H9 (cell line): ENCODE results near the gene ACAP1. TPM values are rescaled to one million over a fixed set of nuclear protein-coding genes. Genes with fewer than 3 reads are reported as not detected.
A peak's percentile ranks its signal among the peaks of the same experiment; 100 is the strongest.

Source experiments
- DNase-seq: peaks from one replicate; pipeline ENCODE4 v3.0.0-alpha.2; 2017
- H2AFZ ChIP-seq: one replicate; pipeline ENCODE4 v1.6.1; 2013; ENCODE audit warnings: mild to moderate bottlenecking, low read length, control low read depth, moderate library complexity
- H2AK5ac ChIP-seq: 2 replicates; pipeline ENCODE4 v1.6.1; 2013; ENCODE audit warnings: low read length, control low read depth, mixed read lengths; ENCODE audit not compliant: insufficient read length
- H2BK120ac ChIP-seq: one replicate; pipeline ENCODE4 v1.6.1; 2013; ENCODE audit warnings: low read depth, mild to moderate bottlenecking, low read length, control low read depth, inconsistent platforms; ENCODE audit not compliant: poor library complexity, severe bottlenecking
- H2BK12ac ChIP-seq: 2 replicates; pipeline ENCODE4 v1.6.1; 2013; ENCODE audit warnings: low read length, control low read depth, mixed read lengths, low read depth; ENCODE audit not compliant: insufficient read length
- H2BK15ac ChIP-seq: 2 replicates; pipeline ENCODE4 v1.6.1; 2013; ENCODE audit warnings: low read depth, low read length, control low read depth
- H2BK20ac ChIP-seq: one replicate; pipeline ENCODE4 v1.6.1; 2013; ENCODE audit warnings: low read depth, mild to moderate bottlenecking, low read length, control low read depth, inconsistent platforms; ENCODE audit not compliant: poor library complexity, severe bottlenecking
- H2BK5ac ChIP-seq: 2 replicates; pipeline ENCODE4 v1.6.1; 2013; ENCODE audit warnings: low read length, control low read depth, mixed read lengths; ENCODE audit not compliant: insufficient read length
- H3K14ac ChIP-seq: 2 replicates; pipeline ENCODE4 v1.6.1; 2013; ENCODE audit warnings: low read length, control low read depth; ENCODE audit not compliant: insufficient read depth
- H3K18ac ChIP-seq: 2 replicates; pipeline ENCODE4 v1.6.1; 2013; ENCODE audit warnings: low read depth, mild to moderate bottlenecking, mixed read lengths, low read length, control low read depth; ENCODE audit not compliant: insufficient read length
- H3K23ac ChIP-seq: 2 replicates; pipeline ENCODE4 v1.6.1; 2013; ENCODE audit warnings: low read length, control low read depth, mixed read lengths, low read depth; ENCODE audit not compliant: insufficient read length
- H3K23me2 ChIP-seq: 2 replicates; pipeline ENCODE4 v1.6.1; 2013; ENCODE audit warnings: low read depth, mild to moderate bottlenecking, mixed read lengths, low read length, control low read depth; ENCODE audit not compliant: insufficient read length, poor library complexity, severe bottlenecking
- H3K27ac ChIP-seq: 2 replicates; pipeline ENCODE4 v1.5.1; 2013; ENCODE audit warnings: low read length, control low read depth, mixed read lengths, low read depth; ENCODE audit not compliant: insufficient read length
- H3K27me3 ChIP-seq: 2 replicates; pipeline ENCODE4 v1.6.1; 2013; ENCODE audit warnings: low read length, control low read depth, inconsistent platforms; ENCODE audit not compliant: insufficient read depth
- H3K4ac ChIP-seq: 2 replicates; pipeline ENCODE4 v1.6.1; 2013; ENCODE audit warnings: low read depth, mild to moderate bottlenecking, control low read depth, inconsistent platforms, low read length, moderate library complexity
- H3K4me1 ChIP-seq: 2 replicates; pipeline ENCODE4 v1.6.1; 2013; ENCODE audit warnings: low read length, control low read depth, inconsistent platforms; ENCODE audit not compliant: insufficient read depth
- H3K4me2 ChIP-seq: 2 replicates; pipeline ENCODE4 v1.6.1; 2013; ENCODE audit warnings: low read length, control low read depth, mixed read lengths; ENCODE audit not compliant: insufficient read length, insufficient read depth
- H3K56ac ChIP-seq: 2 replicates; pipeline ENCODE4 v1.6.1; 2013; ENCODE audit warnings: low read depth, mild to moderate bottlenecking, mixed read lengths, low read length, control low read depth; ENCODE audit not compliant: insufficient read length
- H3K79me1 ChIP-seq: 2 replicates; pipeline ENCODE4 v1.6.1; 2013; ENCODE audit warnings: low read depth, mild to moderate bottlenecking, moderate library complexity, low read length, control low read depth, inconsistent platforms; ENCODE audit not compliant: insufficient read depth, poor library complexity, severe bottlenecking
- H3K79me2 ChIP-seq: 2 replicates; pipeline ENCODE4 v1.6.1; 2013; ENCODE audit warnings: low read length, control low read depth, inconsistent platforms; ENCODE audit not compliant: insufficient read depth
- H3K9ac ChIP-seq: 2 replicates; pipeline ENCODE4 v1.6.1; 2013; ENCODE audit warnings: low read length, control low read depth, mixed read lengths; ENCODE audit not compliant: insufficient read length; ENCODE audit errors: extremely low read depth
- H3K9me3 ChIP-seq: one replicate; pipeline ENCODE4 v1.6.1; 2013; ENCODE audit warnings: low read depth, low read length, inconsistent platforms; ENCODE audit not compliant: control insufficient read depth
- H3T11ph ChIP-seq: one replicate; pipeline ENCODE4 v1.6.1; 2013; ENCODE audit warnings: mild to moderate bottlenecking, low read length, control low read depth, inconsistent platforms
- H4K20me1 ChIP-seq: one replicate; pipeline ENCODE4 v1.6.1; 2013; ENCODE audit not compliant: control insufficient read depth, insufficient read length, insufficient read depth
- H4K5ac ChIP-seq: 2 replicates; pipeline ENCODE4 v1.6.1; 2013; ENCODE audit warnings: low read depth, mild to moderate bottlenecking, mixed read lengths, low read length, control low read depth; ENCODE audit not compliant: insufficient read length
- H4K8ac ChIP-seq: replicated peaks from 2 replicates; pipeline ENCODE4 v1.6.1; 2013; ENCODE audit warnings: low read length, control low read depth, mixed read lengths, low read depth; ENCODE audit not compliant: insufficient read length
- H4K91ac ChIP-seq: 2 replicates; pipeline ENCODE4 v1.6.1; 2013; ENCODE audit warnings: low read depth, mild to moderate bottlenecking, moderate library complexity, mixed read lengths, low read length, control low read depth; ENCODE audit not compliant: insufficient read length
- H3K27ac Mint-ChIP-seq, 3 experiments: 2 replicates in 2 of 3; 3 replicates in 1 of 3; pipeline ENCODE4 v1.8.0; 2020 to 2021; ENCODE audit warnings: mixed read lengths in 3 of 3, mild to moderate bottlenecking in 1 of 3, moderate library complexity in 1 of 3
- H3K27me3 Mint-ChIP-seq: 2 replicates; pipeline ENCODE4 v1.8.0; 2021; ENCODE audit warnings: low read depth, mild to moderate bottlenecking, moderate library complexity, mixed read lengths
- H3K36me3 Mint-ChIP-seq, 3 experiments: 2 replicates in 2 of 3; 3 replicates in 1 of 3; pipeline ENCODE4 v1.8.0; 2020 to 2021; ENCODE audit warnings: low read depth in 3 of 3, mixed read lengths in 3 of 3; ENCODE audit not compliant: insufficient read depth in 1 of 3
- H3K4me1 Mint-ChIP-seq, 2 experiments: 2 replicates each; pipeline ENCODE4 v1.8.0; 2020; ENCODE audit warnings: mixed read lengths in 2 of 2
- H3K4me3 Mint-ChIP-seq, 2 experiments: 2 replicates in 1 of 2; 3 replicates in 1 of 2; pipeline ENCODE4 v1.8.0; 2020 to 2021; ENCODE audit warnings: mild to moderate bottlenecking in 2 of 2, mixed read lengths in 2 of 2, moderate library complexity in 1 of 2
- H3K9me3 Mint-ChIP-seq, 2 experiments: 2 replicates in 1 of 2; 3 replicates in 1 of 2; pipeline ENCODE4 v1.8.0; 2020; ENCODE audit warnings: mild to moderate bottlenecking in 2 of 2, mixed read lengths in 2 of 2, moderate library complexity in 1 of 2
- WGBS: extraction: QIAGEN DNeasy Blood & Tissue Kit; methylation state at CpG from one replicate; pipeline ENCODE4 v1.1.7; 2013; ENCODE audit warnings: missing lambda C conversion rate, low lambda C conversion rate, mixed read lengths; ENCODE audit not compliant: insufficient read length; ENCODE audit errors: extremely low coverage; 5-methylcytosine and 5-hydroxymethylcytosine counted together
- total RNA-seq: library from RNA; stranded (reverse); gene quantifications from 2 replicates; pipeline ENCODE4 v1.2.1, GENCODE V29; 2021
- TF ChIP-seq, protein P1 (sequence below): fragments of 200-600 bp; sonication (generic); conservative IDR thresholded peaks from 3 replicates; pipeline ENCODE4 v1.8.0; 2021; ENCODE audit warnings: antibody characterized with exemption, mild to moderate bottlenecking

The ACAP1 gene
- total RNA-seq, 1 experiment from 2014 or later, result 18.2 TPM

DNA sequence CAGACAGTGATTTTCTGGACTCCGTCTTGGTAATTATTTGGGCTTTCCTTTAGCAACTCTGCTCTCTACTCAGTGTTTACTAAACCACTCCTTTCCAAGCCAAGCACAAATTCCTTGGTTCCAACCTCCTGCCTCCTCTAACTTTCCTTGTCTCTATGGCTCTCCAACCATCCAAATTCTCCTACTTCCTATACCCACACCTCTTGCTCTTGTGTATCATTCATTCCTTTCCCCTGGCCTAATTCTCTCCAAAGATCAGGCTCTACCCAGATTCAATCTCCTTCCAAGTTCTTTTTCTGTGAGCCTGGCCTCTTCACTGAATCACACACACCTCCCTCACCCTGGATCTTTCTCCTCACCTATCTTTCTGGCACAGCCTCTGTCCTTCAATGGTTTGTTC lies 8.3 kb upstream of the ACAP1 start:
- H4K5ac ChIP-seq, result no peak overlapping the region
- H3K4ac ChIP-seq, result no peak overlapping the region
- H2AFZ ChIP-seq, result no peak overlapping the region
- H3K9ac ChIP-seq, result peak overlapping the region; percentile 7
- H3K27ac Mint-ChIP-seq, result peak overlapping the region in 1 of 3 experiments; percentile 2; a peak in 1 of 7 replicates
- H4K20me1 ChIP-seq, result no peaks in the 10 kb centered on the region
- no peaks in the 10 kb centered on the region for H3K27me3 ChIP-seq
- H2BK120ac ChIP-seq, result no peak overlapping the region
- peak overlapping the region; percentile 88 to 97 for H3K4me3 Mint-ChIP-seq
- H3K14ac ChIP-seq, result no peak overlapping the region
- peaks cover 2% of the 10 kb centered on the region; the same call in 1 of the 2 replicates for H3K79me2 ChIP-seq
- no peaks in the 10 kb centered on the region for H3K4me1 ChIP-seq
- H2AK5ac ChIP-seq, result no peak overlapping the region
- TF ChIP-seq, protein P1, sequence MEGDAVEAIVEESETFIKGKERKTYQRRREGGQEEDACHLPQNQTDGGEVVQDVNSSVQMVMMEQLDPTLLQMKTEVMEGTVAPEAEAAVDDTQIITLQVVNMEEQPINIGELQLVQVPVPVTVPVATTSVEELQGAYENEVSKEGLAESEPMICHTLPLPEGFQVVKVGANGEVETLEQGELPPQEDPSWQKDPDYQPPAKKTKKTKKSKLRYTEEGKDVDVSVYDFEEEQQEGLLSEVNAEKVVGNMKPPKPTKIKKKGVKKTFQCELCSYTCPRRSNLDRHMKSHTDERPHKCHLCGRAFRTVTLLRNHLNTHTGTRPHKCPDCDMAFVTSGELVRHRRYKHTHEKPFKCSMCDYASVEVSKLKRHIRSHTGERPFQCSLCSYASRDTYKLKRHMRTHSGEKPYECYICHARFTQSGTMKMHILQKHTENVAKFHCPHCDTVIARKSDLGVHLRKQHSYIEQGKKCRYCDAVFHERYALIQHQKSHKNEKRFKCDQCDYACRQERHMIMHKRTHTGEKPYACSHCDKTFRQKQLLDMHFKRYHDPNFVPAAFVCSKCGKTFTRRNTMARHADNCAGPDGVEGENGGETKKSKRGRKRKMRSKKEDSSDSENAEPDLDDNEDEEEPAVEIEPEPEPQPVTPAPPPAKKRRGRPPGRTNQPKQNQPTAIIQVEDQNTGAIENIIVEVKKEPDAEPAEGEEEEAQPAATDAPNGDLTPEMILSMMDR, result no peak
- H2BK5ac ChIP-seq, result no peak overlapping the region
- no peak overlapping the region for H2BK20ac ChIP-seq
- no peak overlapping the region for H2BK12ac ChIP-seq
- no peak overlapping the region for H2BK15ac ChIP-seq
- H4K91ac ChIP-seq, result no peak overlapping the region
- no peak for DNase-seq
- peaks cover 22 to 23% of the 10 kb centered on the region in 2 experiments for H3K4me1 Mint-ChIP-seq
- H3K56ac ChIP-seq, result no peak overlapping the region
- H3K9me3 ChIP-seq, result no peaks in the 10 kb centered on the region
- no peaks in the 10 kb centered on the region for H3K9me3 Mint-ChIP-seq
- H3K36me3 Mint-ChIP-seq, result peaks cover 13 to 35% (median 35%) of the 10 kb centered on the region in 3 experiments; a peak in 6 of 7 replicates
- H3K4me2 ChIP-seq, result peak overlapping the region; percentile 93
- H3K23me2 ChIP-seq, result peaks cover 14% of the 10 kb centered on the region
- no peaks in the 10 kb centered on the region for H3K27me3 Mint-ChIP-seq
- WGBS, result no CpG with 5 or more reads among the region's 1 CpG
- H3K23ac ChIP-seq, result no peak overlapping the region
- no peak overlapping the region for H3K27ac ChIP-seq
- H3K79me1 ChIP-seq, result no peaks in the 10 kb centered on the region
- no peak overlapping the region for H3K18ac ChIP-seq
- no peak overlapping the region for H3T11ph ChIP-seq
- no peak overlapping the region for H4K8ac ChIP-seq
